TTC549 (cell line): Measurements from ENCODE around the gene GMIP.

Source experiments
- FAIRE-seq: peaks from 2 replicates; lab custom pipeline; 2012; peaks lifted over from hg19 to GRCh38; lab: Jason Lieb, UNC

The GMIP gene

DNA sequence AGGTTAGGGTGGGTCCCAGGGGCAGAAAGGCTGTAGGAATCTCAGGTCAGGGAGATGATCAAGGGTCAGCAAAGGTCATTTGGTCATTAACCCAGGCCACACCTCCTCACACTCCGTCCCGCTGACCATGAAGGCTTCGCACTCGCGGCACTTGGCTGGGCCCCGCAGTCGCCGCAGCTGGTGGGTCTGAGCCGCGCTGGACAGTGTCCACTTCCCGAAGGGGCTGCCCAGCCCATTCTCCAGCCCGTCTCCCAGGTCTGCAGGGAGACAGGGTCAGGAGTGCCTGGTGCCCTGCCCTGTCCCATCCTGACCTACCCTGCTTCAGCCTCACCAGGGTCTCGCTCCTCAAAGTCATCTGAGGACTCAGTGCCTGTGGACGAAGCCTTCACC lies 8.1 kb downstream of the GMIP start:
- no peak for FAIRE-seq

GRCh38 chr19:19634516-19635312 lies 8.7 kb downstream of the GMIP start:
- FAIRE-seq, result no peak

GRCh38 chr19:19633711-19634515 lies 9.5 kb downstream of the GMIP start:
- no peak for FAIRE-seq

- FAIRE-seq, result no peak
These were observed 10.8 kb downstream of the GMIP start for GRCh38 chr19:19632661-19633060.

DNA sequence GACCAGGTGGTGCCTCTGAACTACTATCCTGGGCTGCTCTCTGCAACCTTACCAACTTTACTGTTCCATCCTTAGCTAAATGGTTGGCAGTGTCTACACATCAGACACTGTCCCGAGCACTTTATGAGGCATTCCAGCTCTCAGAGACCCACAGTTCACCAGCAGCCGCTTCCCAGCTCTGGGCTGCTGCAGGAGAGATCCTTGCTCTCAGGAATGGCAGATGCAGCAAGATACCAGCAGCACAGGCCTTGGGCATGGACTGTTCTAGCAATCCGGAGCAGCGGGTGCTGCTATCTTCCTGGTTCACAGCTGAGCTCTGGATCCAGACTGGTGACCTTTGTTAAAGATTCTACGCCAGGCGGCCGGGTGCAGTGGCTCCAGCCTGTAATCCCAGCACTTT lies 12.1 kb downstream of the GMIP start:
- no peak for FAIRE-seq

DNA sequence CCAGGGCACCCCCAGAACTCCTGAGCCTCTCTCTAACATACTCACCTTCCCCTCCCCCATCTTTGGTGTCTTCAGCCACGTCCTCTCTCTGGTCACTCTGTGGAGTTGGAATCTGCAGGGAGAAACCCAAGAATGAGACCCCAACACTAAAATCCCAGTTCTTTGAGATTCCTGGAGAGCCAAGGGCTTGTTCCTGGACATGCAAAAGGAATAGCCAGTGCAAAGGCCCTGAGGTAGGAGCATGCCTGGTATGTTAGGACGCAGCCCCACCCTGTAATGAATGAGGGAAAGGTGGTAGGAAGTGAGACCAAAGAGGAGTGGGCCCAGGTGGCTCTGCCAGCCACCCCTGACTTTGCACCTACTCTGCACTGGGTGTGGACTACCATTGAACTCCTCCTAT lies 13.0 kb downstream of the GMIP start:
- no peak for FAIRE-seq

DNA sequence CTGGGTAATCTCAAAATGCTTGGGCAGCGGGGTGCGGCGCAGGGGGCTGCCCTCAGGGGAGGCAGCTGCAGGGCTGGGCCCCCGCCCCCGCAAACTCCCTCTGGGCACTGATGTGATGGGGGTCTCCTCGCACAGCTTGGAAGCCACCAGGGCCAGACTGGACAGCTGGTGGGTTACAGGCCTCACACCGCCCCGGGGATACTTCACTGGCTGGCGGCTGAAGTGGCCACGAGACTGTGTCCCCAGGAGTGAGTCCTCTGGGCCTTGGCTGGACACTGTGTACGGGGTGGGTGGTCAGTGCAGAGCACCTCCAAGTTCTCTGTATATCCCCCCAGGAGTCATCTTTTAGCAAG lies 13.4 kb downstream of the GMIP start:
- FAIRE-seq, result no peak

GRCh38 chr19:19628501-19629134 lies 14.8 kb downstream of the GMIP start:
- no peak for FAIRE-seq

DNA sequence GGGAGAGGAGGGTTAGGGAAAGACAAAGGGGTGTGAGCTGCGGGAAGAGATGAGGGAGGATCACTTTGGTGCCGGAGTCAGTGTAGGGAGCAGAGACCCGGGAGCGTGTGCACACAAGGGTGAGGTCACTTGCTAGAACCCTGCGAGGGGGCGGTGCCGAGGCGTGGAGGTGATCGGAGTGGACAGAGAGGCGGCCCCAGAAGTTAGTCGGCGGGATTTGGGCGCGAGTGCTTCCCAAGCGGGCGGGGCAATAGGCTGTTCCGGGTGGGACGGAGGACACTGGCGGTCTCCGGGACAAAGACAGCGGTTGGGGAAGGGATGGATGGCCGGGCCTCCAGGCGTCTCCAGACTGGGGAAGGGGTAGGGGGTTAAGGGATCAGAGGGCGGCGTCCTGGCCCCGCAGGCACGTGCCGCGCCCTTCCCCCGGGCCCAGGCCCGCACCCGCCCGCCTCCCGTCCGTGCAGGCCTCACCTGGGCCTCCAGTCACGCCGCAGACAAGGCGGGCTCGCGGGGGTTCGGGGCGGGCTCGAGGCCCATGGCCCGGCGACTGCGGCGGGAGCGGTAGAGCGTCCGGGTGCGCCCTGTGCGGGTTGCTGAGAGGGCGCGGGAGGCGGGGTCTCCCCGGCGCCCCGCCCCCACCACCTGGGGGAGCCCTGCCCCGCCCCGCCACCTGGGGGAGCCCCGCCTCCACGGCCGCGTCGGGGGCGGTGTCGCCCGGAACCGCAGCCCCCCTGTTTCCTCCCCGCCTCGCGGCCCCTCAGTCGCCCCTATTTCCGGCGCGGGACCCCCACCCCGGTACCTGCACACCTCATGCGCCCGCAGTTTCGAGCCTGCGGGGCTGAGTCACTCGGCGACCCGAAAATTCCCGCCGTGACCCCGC lies 15.6 kb downstream of the GMIP start, which contains the start of gene LPAR2:
LPAR2 (minus strand) TSS at position 600 of the 880 bp plus-strand sequence. CDS start 945 bp downstream, outside the sequence.
- no peak for FAIRE-seq

DNA sequence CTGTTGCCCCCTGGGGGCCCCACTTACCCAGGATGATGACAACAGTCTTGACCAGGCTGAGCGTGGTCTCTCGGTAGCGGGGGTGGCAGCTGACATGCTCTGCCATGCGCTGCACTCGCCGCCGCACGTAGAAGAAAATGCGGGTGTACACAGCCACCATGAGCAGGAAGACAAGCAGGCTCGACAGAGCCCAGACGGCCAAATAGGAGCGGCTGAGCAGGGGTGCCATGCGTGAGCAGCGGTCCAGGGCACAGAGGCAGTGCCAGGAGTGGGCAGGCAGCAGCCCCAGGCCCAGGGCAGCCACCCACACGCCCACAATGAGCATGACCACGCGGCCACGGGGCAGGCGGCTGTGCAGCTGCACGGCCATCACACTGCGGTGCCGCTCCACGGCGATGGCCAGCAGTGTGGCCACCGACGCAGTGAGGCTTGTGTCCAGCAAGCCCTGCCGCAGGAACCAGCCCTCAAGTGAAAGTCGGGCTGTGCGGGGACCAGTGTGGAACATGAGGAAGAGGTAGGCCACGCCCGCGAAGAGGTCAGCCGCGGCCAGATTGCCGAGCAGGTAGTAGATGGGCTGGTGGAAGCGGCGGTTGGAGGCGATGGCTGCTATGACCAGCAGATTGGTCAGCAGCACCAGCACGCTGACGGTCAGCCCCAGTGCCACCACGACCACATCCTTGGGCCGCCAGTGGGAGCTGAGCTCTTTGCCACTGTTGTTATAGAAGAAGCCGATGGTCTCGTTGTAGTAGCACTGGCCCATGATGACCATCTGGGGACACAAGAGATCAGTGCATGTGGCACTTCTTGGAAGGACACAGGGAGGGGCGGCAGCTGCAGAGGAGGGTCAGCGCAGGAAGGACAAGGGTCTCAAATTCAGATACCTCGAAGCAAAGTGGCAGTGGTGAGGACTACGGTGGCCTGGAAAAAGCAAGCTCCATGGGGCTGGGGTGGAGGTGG lies 16.7 kb downstream of the GMIP start:
- no peak for FAIRE-seq

DNA sequence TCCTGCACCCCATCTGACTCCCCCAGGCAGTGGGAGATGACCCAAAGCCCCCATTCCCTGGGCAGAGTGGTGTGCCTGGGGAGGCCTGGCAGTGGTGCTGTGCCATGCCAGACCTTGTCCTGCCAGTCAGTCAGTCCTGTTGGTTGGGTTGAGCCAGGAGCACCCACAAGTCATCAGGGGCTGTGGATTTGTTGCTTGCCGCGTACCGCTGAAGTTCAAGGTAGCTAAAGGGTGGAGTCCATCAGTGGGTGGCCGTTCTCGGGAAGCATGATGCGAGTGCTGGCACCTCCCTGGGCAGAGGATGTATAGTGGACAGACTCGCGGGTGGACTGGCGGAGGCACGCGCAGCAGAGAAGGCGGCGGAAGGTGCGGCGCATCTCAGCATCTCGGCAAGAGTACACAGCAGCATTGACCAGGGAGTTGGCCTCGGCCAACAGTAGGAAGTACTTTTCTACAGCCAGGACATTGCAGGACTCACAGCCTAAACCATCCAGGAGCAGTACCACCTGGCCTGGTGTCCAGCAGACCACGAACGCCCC lies 19.4 kb downstream of the GMIP start:
- no peak for FAIRE-seq

DNA sequence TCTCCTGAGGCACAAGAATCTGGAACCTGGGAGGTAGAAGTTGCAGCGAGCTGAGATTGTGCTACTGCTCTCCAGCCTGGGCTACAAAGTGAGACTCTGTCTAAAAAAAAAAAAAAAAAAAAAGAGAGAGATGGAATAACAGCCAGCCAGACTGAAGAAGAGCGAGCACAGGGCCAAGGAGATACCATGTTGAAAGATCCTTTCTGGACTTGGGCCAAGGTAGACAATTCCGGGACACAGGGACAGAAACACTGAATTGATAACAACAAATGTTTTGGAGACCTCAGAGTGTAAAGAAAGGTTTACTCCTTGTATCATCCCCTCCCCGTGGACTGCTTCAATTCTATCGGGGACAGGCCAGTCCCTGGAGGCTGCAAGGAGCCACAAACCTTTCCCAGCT lies 20.1 kb downstream of the GMIP start:
- no peak for FAIRE-seq

DNA sequence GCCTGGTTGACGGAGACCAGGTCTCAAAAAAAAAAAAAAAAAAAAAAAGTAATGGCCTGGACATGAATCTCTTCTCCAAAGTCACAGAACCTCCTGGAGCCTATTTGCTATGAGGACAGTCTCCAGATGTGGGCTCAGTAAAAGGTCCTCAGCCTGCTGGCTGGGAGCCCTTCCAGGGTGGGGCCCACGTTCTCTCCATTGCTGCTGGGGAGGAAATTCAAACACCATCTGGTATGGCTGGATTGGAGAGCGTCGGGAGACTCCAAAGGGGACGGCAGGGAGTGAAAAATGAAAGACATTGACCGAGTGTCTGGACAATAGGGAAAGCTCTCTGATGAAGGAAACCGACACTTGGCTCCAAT lies 23.6 kb downstream of the GMIP start:
- FAIRE-seq, result no peak

GRCh38 chr19:19619181-19619848 lies 24.1 kb downstream of the GMIP start:
- FAIRE-seq, result no peak

GRCh38 chr19:19618219-19619051 lies 25.0 kb downstream of the GMIP start, which contains the start of gene PBX4:
Gene PBX4 (minus strand): TSS chr19:19618687. CDS start chr19:19618629, 58 bp downstream.
- peak; percentile 42 for FAIRE-seq

DNA sequence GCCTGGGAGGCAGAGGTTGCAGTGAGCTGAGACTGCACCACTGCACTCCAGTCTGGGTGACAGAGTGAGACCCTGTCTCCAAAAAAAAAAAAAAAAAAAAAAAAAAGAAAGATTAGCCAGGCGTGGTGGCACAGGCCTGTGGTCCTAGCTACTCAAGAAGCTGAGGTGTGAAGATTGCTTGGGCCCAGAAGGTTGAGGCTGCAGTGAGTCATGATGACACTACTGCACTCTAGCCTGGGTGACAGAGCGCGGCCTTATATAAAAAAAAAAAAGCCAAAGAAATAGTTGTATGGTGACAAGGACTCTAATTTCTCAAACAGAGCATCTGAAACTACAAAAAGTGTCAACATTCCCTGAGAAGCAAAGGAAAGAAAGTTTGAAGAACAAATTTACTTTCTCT lies 28.4 kb downstream of the GMIP start:
- FAIRE-seq, result no peak

DNA sequence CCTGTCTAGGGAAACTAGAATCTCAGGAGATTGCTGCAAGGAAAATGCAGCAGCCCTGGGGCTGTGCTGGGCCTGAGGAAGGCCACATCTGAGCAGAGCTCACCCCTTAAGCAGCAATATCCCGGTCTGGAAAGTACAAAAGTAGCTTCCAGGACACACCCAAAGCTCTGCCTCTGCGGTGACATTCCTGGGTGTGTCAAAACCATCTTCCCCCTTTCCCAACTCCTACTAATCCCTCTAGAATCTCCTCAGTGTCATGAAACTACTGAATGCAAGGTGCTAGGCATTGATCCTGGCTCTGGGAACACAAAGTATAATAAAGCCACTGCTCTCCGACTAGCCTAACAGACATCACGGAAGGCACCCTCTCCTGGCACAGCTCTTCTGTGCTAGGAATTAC lies 30.0 kb downstream of the GMIP start:
- FAIRE-seq, result no peak

GRCh38 chr19:19610376-19611202 lies 32.9 kb downstream of the GMIP start:
- FAIRE-seq, result no peak
